ENCODE results near the gene ARHGEF16.

The ARHGEF16 gene

GRCh38 chr1:3521426-3521825 is 67.0 kb downstream of the ARHGEF16 start:
- Mint-ChIP-seq H3K4me3 (no peak overlapping the region), H3K4me1 (no peaks in the 10 kb centered on the region)
- no peak for DNase-seq

GRCh38 chr1:3522112-3522511 is 67.6 kb downstream of the ARHGEF16 start:
- no peaks in the 10 kb centered on the region for H3K4me1 Mint-ChIP-seq
- H3K36me3 Mint-ChIP-seq (ENCODE audit: low read depth), result no peaks in the 10 kb centered on the region
- DNase-seq, result no peak
- no peak for TF ChIP-seq CTCF (IDR thresholded peaks at IDR 0.05)
- no peak overlapping the region for H3K4me3 Mint-ChIP-seq
- H3K27me3 Mint-ChIP-seq (ENCODE audit: low read depth, poor library complexity), result peaks cover 6% of the 10 kb centered on the region
- no peak overlapping the region for H3K27ac Mint-ChIP-seq
- H3K9me3 Mint-ChIP-seq, result no peaks in the 10 kb centered on the region

More at GRCh38 chr1:3521426-3521825, 67.0 kb downstream of the ARHGEF16 start:
- H3K27ac Mint-ChIP-seq, result no peak overlapping the region
- no peaks in the 10 kb centered on the region for H3K9me3 Mint-ChIP-seq
- H3K36me3 Mint-ChIP-seq (ENCODE audit: low read depth), result no peaks in the 10 kb centered on the region
- no peak for TF ChIP-seq CTCF (IDR thresholded peaks at IDR 0.05)
- peaks cover 3% of the 10 kb centered on the region for H3K27me3 Mint-ChIP-seq (ENCODE audit: low read depth, poor library complexity)

- no peak overlapping the region for H3K27ac Mint-ChIP-seq
- no peaks in the 10 kb centered on the region for H3K4me1 Mint-ChIP-seq
- no peaks in the 10 kb centered on the region for H3K9me3 Mint-ChIP-seq
- TF ChIP-seq CTCF (IDR thresholded peaks at IDR 0.05), result no peak
- H3K27me3 Mint-ChIP-seq (ENCODE audit: low read depth, poor library complexity), result peaks cover 6% of the 10 kb centered on the region
- no peak overlapping the region for H3K4me3 Mint-ChIP-seq
- no peaks in the 10 kb centered on the region for H3K36me3 Mint-ChIP-seq (ENCODE audit: low read depth)
- no peak for DNase-seq
Measured at GRCh38 chr1:3522564-3523265, 68.2 kb downstream of the ARHGEF16 start.

GRCh38 chr1:3523980-3524379 is 69.5 kb downstream of the ARHGEF16 start:
- no peak for TF ChIP-seq CTCF (IDR thresholded peaks at IDR 0.05)
- Mint-ChIP-seq H3K4me1 (peaks cover 6% of the 10 kb centered on the region), H3K27ac (no peak overlapping the region), H3K27me3 (ENCODE audit: low read depth, poor library complexity) (peaks cover 10% of the 10 kb centered on the region), H3K9me3 (no peaks in the 10 kb centered on the region), H3K4me3 (no peak overlapping the region), H3K36me3 (ENCODE audit: low read depth) (no peaks in the 10 kb centered on the region)
- DNase-seq, result no peak

GRCh38 chr1:3524556-3525203 is 70.2 kb downstream of the ARHGEF16 start:
- Mint-ChIP-seq H3K4me3 (no peak overlapping the region), H3K27ac (peak overlapping the region; percentile 37), H3K36me3 (ENCODE audit: low read depth) (no peaks in the 10 kb centered on the region), H3K27me3 (ENCODE audit: low read depth, poor library complexity) (peaks cover 17% of the 10 kb centered on the region), H3K4me1 (peaks cover 6% of the 10 kb centered on the region), H3K9me3 (no peaks in the 10 kb centered on the region)
- DNase-seq, result no peak
- TF ChIP-seq CTCF (IDR thresholded peaks at IDR 0.05), result no peak

Measured in nephron progenitor cell (in vitro differentiated cells).